SK-N-SH (cell line): ENCODE measurements around the gene SAMD8.

Experiments
- CTCF ChIP-seq: fragments of 200-600 bp; sonication (generic); IDR thresholded peaks from 2 replicates; pipeline ENCODE4 v1.6.1; 2017; ENCODE audit warnings: antibody characterized with exemption, mild to moderate bottlenecking, moderate library complexity
- EP300 ChIP-seq, 2 experiments: IDR thresholded peaks; 2 replicates each; pipeline versions ENCODE4 v1.4.0 to v1.6.1; 2012; ENCODE audit warnings: borderline replicate concordance in 1 of 2, low read depth in 1 of 2, low read length in 1 of 2
- FOXM1 ChIP-seq: IDR thresholded peaks from 2 replicates; pipeline ENCODE4 v1.4.0; 2012; ENCODE audit warnings: low read depth, mild to moderate bottlenecking
- MEF2A ChIP-seq: IDR thresholded peaks from 2 replicates; pipeline ENCODE4 v1.4.0; 2012; ENCODE audit warnings: low read depth, borderline replicate concordance
- NRF1 ChIP-seq: IDR thresholded peaks from 2 replicates; pipeline ENCODE4 v1.6.1; 2012; ENCODE audit warnings: low read depth, mild to moderate bottlenecking, low read length
- RAD21 ChIP-seq: IDR thresholded peaks from 2 replicates; pipeline ENCODE4 v1.6.1; 2012; ENCODE audit warnings: mild to moderate bottlenecking, low read length
- RCOR1 ChIP-seq: fragments of 150-350 bp; IDR thresholded peaks from 2 replicates; pipeline ENCODE4 v1.6.1; 2017; ENCODE audit warnings: antibody characterized with exemption, low read length
- RFX5 ChIP-seq: IDR thresholded peaks from 2 replicates; pipeline ENCODE4 v1.6.1; 2012; ENCODE audit warnings: mild to moderate bottlenecking, improper control_type of control experiment, low read length
- TF ChIP-seq, protein P1 (sequence below): IDR thresholded peaks from 2 replicates; pipeline ENCODE4 v1.6.1; 2012; ENCODE audit warnings: mild to moderate bottlenecking, low read depth, low read length, moderate library complexity

DNA sequence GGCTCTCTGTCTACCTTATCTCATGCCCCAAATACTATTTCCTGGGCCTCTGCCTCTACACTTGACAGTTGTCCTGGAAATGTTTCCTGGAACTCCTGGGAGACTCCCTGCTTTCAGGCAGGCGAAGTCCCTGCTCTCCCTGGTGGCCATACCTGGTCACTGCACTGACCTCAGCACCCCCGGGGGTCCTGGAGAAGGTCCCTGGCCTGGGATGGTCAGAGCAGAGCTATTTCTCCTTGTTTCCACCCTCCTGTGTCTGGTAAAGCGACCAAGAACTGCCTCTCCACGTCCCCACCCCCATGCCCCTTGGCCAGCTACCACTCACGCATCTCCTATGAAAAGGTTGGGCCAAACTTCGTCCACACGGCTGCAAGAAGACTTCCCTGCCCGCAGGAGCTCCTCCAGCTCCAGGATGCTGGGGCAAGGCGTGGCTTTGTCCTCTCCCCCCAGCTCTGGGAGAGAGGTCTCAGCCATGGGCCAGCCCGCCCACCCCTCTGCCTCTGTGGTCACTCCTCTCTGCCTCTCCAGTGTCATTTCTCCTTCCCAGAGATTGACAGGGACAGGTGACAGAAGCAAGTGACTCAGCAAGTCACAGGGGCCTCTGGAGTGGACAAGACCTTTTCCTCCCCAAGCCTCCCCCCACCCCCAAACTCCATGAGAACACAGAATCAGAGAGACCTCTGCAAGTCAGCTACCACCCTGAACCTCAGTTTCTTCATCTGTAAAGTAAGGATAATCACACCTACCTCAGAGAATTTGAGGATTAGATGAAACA is 2.6 kb upstream of the SAMD8 start:
- TF ChIP-seq NRF1 (no peak), RFX5 (no peak), CTCF (peak; percentile 61), FOXM1 (no peak), RAD21 (peak; percentile 59), RCOR1 (no peak), EP300 (IDR thresholded peaks at IDR 0.05; ENCODE audit: borderline replicate concordance in 1 of 2, low read depth in 1 of 2, low read length in 1 of 2) (no peak), MEF2A (no peak)
- TF ChIP-seq, protein P1, sequence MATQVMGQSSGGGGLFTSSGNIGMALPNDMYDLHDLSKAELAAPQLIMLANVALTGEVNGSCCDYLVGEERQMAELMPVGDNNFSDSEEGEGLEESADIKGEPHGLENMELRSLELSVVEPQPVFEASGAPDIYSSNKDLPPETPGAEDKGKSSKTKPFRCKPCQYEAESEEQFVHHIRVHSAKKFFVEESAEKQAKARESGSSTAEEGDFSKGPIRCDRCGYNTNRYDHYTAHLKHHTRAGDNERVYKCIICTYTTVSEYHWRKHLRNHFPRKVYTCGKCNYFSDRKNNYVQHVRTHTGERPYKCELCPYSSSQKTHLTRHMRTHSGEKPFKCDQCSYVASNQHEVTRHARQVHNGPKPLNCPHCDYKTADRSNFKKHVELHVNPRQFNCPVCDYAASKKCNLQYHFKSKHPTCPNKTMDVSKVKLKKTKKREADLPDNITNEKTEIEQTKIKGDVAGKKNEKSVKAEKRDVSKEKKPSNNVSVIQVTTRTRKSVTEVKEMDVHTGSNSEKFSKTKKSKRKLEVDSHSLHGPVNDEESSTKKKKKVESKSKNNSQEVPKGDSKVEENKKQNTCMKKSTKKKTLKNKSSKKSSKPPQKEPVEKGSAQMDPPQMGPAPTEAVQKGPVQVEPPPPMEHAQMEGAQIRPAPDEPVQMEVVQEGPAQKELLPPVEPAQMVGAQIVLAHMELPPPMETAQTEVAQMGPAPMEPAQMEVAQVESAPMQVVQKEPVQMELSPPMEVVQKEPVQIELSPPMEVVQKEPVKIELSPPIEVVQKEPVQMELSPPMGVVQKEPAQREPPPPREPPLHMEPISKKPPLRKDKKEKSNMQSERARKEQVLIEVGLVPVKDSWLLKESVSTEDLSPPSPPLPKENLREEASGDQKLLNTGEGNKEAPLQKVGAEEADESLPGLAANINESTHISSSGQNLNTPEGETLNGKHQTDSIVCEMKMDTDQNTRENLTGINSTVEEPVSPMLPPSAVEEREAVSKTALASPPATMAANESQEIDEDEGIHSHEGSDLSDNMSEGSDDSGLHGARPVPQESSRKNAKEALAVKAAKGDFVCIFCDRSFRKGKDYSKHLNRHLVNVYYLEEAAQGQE, result no peak
